ENCODE measurements around the gene INTS11. TPM values are rescaled to one million over a fixed set of nuclear protein-coding genes. Genes with fewer than 3 reads are reported as not detected.

Gene INTS11
- total RNA-seq, 3 donors from 2014 or later (not counting 1 experiment from before 2014, with no cell fraction given): 150 to 189 (median 181) TPM

DNA sequence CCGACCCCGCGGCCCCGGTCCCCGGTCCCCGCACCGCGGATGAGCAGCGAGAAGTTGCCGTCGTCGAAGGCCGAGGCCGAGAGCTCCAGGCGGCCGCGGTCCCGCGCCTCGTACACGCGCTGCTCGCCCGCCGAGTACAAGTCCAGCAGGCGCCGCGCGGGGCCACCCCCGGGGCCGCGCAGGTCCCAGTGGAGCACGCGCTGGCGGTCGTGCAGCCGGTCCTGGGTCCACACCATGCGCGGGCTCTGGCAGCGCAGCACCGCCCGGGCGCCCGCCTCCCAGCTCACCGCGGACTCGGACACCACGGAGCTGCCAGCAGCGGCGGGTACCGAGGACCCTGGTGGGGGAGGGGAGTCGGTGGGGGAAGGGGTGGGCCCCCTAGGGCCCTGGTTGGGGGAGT is 31.0 kb upstream of the INTS11 start:
- TF ChIP-seq, protein P1, sequence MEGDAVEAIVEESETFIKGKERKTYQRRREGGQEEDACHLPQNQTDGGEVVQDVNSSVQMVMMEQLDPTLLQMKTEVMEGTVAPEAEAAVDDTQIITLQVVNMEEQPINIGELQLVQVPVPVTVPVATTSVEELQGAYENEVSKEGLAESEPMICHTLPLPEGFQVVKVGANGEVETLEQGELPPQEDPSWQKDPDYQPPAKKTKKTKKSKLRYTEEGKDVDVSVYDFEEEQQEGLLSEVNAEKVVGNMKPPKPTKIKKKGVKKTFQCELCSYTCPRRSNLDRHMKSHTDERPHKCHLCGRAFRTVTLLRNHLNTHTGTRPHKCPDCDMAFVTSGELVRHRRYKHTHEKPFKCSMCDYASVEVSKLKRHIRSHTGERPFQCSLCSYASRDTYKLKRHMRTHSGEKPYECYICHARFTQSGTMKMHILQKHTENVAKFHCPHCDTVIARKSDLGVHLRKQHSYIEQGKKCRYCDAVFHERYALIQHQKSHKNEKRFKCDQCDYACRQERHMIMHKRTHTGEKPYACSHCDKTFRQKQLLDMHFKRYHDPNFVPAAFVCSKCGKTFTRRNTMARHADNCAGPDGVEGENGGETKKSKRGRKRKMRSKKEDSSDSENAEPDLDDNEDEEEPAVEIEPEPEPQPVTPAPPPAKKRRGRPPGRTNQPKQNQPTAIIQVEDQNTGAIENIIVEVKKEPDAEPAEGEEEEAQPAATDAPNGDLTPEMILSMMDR (IDR thresholded peaks at IDR 0.05): no peak
- Mint-ChIP-seq H3K4me1 (peaks cover 0 to 26% of the 10 kb centered on the region in 2 donors), H3K4me3 (no peak overlapping the region), H3K27me3 (ENCODE audit: low read depth in 2 of 2) (peaks cover 6 to 14% of the 10 kb centered on the region in 2 donors), H3K9me3 (no peaks in the 10 kb centered on the region), H3K36me3 (no peaks in the 10 kb centered on the region), H3K27ac (no peak overlapping the region)
- H3K36me3 ChIP-seq (ENCODE audit: control insufficient read depth, insufficient read depth, low read length): no peaks in the 10 kb centered on the region
- H3K27me3 ChIP-seq (ENCODE audit: control insufficient read depth, insufficient read depth, low read length): peaks cover 39% of the 10 kb centered on the region
- no peak for DNase-seq
- no peak overlapping the region for H3K27ac ChIP-seq (ENCODE audit: low read length)
- intact Hi-C loops (cut with micrococcal nuclease): loop anchor here (2.0 kb wide), 1 partner anchor 19 kb away; the partner anchor contains the start of gene AURKAIP1
- no peak overlapping the region for H3K4me3 ChIP-seq (ENCODE audit: low read length)
- 3% methylated on average over 52 of the region's 52 CpGs for WGBS (ENCODE audit: insufficient coverage)
- peak in 2 of 3 donors; percentile 48 to 60 for ATAC-seq
- no peaks in the 10 kb centered on the region for H3K9me3 ChIP-seq (ENCODE audit: control insufficient read depth, insufficient read depth, low read length)
- H3K4me1 ChIP-seq (ENCODE audit: control insufficient read depth, insufficient read depth, low read length): peaks cover 38% of the 10 kb centered on the region

GRCh38 chr1:1354271-1355247 is 30.1 kb upstream of the INTS11 start:
- H3K4me3 Mint-ChIP-seq: peak overlapping the region; percentile 28
- no peaks in the 10 kb centered on the region for H3K9me3 Mint-ChIP-seq
- no peaks in the 10 kb centered on the region for H3K36me3 Mint-ChIP-seq
- 12% methylated on average over 116 of the region's 116 CpGs for WGBS (ENCODE audit: insufficient coverage)
- DNase-seq: peak in 1 of 2 donors; percentile 63
- H3K4me1 Mint-ChIP-seq: peaks cover 0 to 26% of the 10 kb centered on the region in 2 donors
- intact Hi-C loops (cut with micrococcal nuclease): loop anchor here (2.0 kb wide), 1 partner anchor 20 kb away; the partner anchor contains the start of gene AURKAIP1
- H3K9me3 ChIP-seq (ENCODE audit: control insufficient read depth, insufficient read depth, low read length): no peaks in the 10 kb centered on the region
- peaks cover 39% of the 10 kb centered on the region for H3K27me3 ChIP-seq (ENCODE audit: control insufficient read depth, insufficient read depth, low read length)
- no peak overlapping the region for H3K4me3 ChIP-seq (ENCODE audit: low read length)
- no peak overlapping the region for H3K27ac Mint-ChIP-seq
- no peaks in the 10 kb centered on the region for H3K36me3 ChIP-seq (ENCODE audit: control insufficient read depth, insufficient read depth, low read length)
- no peak overlapping the region for H3K27ac ChIP-seq (ENCODE audit: low read length)
- peaks cover 38% of the 10 kb centered on the region for H3K4me1 ChIP-seq (ENCODE audit: control insufficient read depth, insufficient read depth, low read length)
- H3K27me3 Mint-ChIP-seq (ENCODE audit: low read depth in 2 of 2): peaks cover 6 to 14% of the 10 kb centered on the region in 2 donors
- peak in 2 of 3 donors; percentile 34 to 38 for ATAC-seq
- TF ChIP-seq, protein P1 (IDR thresholded peaks at IDR 0.05): no peak

- Mint-ChIP-seq H3K4me1 (peaks cover 0 to 18% of the 10 kb centered on the region in 2 donors), H3K27ac (no peak overlapping the region), H3K9me3 (no peaks in the 10 kb centered on the region), H3K36me3 (no peaks in the 10 kb centered on the region), H3K4me3 (no peak overlapping the region), H3K27me3 (ENCODE audit: low read depth in 2 of 2) (peaks cover 0 to 11% of the 10 kb centered on the region in 2 donors)
- Histone ChIP-seq H3K36me3 (ENCODE audit: control insufficient read depth, insufficient read depth, low read length) (no peaks in the 10 kb centered on the region), H3K27me3 (ENCODE audit: control insufficient read depth, insufficient read depth, low read length) (peaks cover 34% of the 10 kb centered on the region), H3K4me3 (ENCODE audit: low read length) (no peak overlapping the region), H3K9me3 (ENCODE audit: control insufficient read depth, insufficient read depth, low read length) (no peaks in the 10 kb centered on the region), H3K4me1 (ENCODE audit: control insufficient read depth, insufficient read depth, low read length) (peaks cover 34% of the 10 kb centered on the region), H3K27ac (ENCODE audit: low read length) (no peak overlapping the region)
- intact Hi-C loops (cut with micrococcal nuclease): loop anchor here (2.0 kb wide), 1 partner anchor 21 kb away; the partner anchor contains the start of gene AURKAIP1
- TF ChIP-seq, protein P1 (IDR thresholded peaks at IDR 0.05): no peak
- no peak for DNase-seq
- WGBS (ENCODE audit: insufficient coverage): 21% methylated on average over 28 of the region's 28 CpGs
- ATAC-seq: no peak
These were observed 29.1 kb upstream of the INTS11 start for GRCh38 chr1:1353389-1354151.
